GM19468 (cell line): ENCODE results near the gene RBPJL.

Source experiments
- ATAC-seq: cut with Tn5 transposase; IDR thresholded peaks from one replicate; pipeline ENCODE4 v1.9.1; 2021; ENCODE audit warnings: mild to moderate bottlenecking, moderate library complexity, moderate number of reproducible peaks; ENCODE audit not compliant: unreplicated experiment; ENCODE audit errors: extremely low read depth

The RBPJL gene

GRCh38 chr20:45358282-45359068, 51.8 kb downstream of the RBPJL start:
- ATAC-seq, result no peak

DNA sequence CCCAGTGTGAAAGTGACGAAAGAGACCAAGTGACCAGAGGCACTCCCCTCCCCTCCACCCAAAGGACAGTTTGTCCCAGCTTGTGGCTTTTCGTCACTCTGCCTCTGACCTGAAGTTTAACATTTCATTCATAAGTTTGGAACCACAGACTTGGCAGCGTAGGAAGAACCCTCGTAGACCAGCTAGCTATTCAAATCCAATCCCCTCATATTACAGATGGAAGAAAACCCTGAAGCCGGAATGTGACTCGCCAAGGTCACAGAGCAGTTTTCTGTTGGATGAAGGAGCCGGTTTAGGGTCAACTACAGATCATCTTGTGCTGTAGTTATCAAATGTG, 52.4 kb downstream of the RBPJL start:
- no peak for ATAC-seq

GRCh38 chr20:45359406-45360148, 52.9 kb downstream of the RBPJL start:
- ATAC-seq, result no peak

- no peak for ATAC-seq
Observed at GRCh38 chr20:45361793-45362192, 55.2 kb downstream of the RBPJL start.

DNA sequence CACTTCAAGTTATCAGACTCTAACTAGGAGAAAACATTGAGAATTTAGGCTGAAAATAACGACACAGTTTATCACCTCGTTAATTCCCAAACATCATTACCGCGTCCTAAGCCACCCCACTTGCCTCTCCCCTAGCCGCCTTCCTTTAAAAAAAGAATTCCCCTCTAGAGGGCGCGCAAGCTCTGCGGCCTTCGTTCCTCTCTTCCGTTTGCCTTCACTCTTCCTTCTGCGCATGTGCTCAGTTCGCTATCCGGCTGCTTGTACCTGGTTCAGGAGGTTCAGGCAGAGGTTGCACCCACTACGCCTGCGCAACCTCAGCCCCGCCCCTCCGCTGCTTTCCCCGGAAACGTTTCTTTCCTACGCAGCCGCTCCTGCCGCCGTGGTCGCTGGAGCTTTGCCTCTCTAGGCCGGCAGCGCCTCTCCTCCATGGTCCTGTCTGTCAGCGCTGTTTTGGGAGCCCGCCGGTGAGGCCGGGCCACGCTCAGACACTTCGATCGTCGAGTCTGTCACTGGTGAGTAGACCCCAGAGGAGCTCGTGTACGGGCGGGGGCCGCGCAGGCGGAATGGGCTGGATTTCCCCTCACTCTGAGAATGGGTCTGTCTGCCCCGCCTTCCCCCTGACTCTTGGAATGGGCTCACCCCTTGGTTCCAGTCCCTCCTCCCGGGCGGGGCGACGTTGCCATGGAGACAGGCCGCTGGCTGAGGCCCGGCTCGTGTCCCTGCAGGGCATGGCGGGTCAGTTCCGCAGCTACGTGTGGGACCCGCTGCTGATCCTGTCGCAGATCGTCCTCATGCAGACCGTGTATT, 56.4 kb downstream of the RBPJL start, which contains the start of gene SYS1:
Gene SYS1, plus strand, starts transcription at position 353 of the 807 bp plus-strand sequence. Its CDS starts 376 bp downstream, at position 729.
- ATAC-seq, result peak; percentile 72

DNA sequence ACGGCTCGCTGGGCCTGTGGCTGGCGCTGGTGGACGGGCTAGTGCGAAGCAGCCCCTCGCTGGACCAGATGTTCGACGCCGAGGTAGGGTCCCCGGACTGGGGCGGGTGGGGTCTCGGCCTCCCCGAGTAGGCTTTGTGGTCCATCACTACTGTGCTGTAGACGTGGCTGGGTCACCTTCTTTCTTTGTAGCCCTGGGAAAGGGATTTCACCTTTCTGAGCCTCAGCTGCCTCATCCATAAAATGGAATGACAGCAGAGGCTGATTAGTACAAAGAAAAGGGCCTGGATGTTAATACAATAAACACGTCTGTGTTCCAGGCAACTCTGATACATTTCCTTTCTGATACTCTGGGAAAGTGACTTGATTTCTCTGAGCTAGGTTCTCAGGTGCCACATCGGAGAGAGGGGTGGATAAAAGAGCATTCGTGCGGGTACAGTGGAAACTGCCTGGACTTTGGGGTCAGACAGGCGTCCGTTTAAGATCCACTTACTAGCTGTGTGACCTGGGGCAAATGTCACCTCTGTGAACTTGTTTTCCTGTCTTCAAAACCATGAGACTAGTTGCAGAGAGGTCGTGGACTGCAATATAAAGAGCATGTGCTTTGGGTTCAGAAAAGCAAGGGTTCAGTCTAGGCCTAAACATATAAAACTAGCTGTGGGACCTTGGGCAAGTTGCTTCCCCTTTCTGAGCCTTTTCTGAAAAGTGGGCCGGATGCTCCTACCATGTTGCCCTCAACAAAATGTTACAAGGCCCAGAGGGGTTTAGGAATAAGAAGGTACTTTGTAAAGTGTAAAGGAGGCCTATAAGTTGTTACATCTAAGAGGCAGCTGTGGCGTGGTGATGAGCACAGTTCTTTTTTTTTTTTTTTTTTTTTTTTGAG, 57.2 kb downstream of the RBPJL start:
- ATAC-seq, result no peak

DNA sequence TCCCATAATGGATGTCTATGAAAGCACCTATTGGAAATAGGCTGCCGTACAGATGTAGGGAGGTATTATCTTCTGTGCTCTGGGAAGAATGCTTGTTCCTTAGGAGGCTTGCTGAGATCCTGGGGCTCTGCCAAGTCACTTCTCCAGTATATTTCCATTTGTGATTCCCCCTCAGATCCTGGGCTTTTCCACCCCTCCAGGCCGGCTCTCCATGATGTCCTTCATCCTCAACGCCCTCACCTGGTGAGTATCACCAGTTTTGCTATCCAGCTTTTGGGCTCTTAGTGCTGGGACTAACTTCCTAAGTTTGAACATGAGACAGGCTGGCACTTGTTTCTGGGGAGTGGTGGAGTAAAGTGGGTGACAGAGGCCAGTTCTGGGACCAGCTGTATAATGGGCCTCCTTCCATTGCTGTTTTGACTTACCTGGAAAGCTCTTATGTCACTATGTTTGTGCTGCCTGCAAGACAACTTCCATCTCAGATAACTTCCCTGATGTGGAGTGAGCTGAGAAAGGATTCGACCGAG, 58.9 kb downstream of the RBPJL start:
- no peak for ATAC-seq

DNA sequence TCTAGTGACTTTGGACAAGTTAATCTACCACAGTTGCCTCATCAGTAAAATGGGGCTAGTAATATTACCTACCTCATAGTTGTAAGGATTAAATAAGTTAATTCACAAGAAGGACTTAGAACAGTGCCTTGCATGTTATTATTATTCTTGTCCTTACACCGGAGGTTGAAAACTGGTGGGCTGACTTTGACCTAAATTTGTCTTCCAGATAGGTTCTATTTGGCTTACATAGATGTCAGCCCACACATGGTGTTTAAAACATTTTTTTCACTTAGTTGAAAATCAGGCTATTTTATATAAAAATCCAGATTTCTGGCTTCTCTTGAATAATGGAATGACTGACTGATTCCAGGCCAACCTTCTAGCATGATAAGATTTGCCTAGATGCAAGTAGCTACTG, 59.6 kb downstream of the RBPJL start:
- ATAC-seq, result no peak

- ATAC-seq, result no peak
Observed at GRCh38 chr20:45366631-45367030, 60.0 kb downstream of the RBPJL start.

DNA sequence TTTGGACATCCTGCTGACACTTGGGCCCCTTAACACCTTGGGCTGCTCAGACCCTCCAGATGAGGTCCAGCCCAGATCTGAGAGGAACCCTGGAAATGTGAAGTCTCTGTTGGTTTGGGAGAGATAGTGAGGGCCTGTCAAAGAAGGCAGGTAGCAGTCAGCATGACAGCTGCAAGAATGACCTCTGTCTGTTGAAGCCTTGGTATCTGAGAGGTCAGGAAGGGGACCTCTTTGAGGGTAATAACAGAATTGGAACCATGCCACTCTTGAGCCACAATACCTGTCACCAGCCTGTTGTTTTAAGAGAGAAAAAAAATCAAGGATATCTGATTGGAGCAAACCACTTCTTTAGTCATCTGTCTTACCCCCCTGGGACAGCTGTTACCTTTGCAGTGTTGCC, 60.5 kb downstream of the RBPJL start:
- ATAC-seq, result no peak
